Activated CD8-positive, alpha-beta memory T cell treated with anti-CD3 and anti-CD28 coated beads for 24 hours (primary cell): Measurements from ENCODE around the gene BCAR3.

Experiments
- DNase-seq: peaks from one replicate; pipeline ENCODE4 v3.0.0-alpha.2; 2020

The BCAR3 gene

DNA sequence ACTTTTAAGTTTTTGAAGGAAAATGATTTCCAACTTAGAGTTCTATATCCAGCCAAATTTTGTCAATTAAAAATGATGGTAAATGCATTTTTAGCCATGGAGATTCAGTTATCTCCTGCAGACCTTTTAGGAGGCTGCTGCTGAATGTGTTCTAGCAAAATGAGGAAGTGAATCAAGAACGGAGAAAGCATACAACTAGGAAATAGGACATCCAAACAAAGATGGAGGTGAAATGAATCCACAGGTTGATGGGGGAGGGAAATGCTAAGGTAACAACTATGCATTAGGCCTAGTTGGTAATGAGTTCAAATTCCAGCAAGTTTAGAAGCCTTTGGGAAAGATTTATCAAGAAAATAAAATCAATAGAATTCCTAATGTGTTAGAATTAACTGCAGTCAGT lies 153.2 kb downstream of the BCAR3 start:
- DNase-seq = no peak

DNA sequence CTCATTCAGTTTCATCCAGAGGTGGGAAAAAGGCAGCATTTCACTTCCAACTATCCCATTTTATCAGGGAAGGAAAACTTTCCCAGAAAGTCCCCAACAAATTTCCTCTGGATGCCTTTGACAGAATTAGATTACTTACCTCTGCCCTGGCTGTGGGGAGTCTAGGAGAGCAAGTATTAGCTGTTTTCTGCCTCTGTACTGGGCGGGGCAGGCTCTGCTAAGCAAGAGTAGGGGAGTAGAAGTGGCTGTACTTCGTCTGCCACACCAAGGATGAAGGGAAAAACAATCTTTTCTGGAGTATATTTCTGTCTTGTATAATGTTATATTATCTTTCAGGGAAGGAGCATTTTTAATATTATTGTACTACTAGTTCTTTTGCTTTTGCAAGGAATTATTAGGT lies 155.2 kb downstream of the BCAR3 start:
- no peak for DNase-seq

DNA sequence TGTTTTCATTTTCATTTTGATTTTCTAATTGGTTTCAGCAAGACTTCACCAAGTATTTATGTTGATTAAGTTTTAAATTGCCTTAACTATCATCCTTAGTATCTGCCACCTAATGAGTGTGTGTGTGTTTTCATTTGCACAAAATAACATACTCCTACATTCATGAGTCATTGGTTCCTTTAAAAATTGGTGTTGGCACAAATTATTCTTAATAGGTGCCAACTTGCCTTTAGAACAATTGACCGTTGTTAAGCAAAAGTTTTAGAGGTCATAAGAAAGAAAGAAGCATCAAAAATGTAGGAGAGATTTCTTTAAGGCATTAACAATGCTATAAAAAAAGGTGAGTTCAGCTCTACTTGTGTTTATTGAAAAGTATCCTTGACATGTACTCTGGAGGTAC lies 156.2 kb downstream of the BCAR3 start:
- DNase-seq = no peak

DNA sequence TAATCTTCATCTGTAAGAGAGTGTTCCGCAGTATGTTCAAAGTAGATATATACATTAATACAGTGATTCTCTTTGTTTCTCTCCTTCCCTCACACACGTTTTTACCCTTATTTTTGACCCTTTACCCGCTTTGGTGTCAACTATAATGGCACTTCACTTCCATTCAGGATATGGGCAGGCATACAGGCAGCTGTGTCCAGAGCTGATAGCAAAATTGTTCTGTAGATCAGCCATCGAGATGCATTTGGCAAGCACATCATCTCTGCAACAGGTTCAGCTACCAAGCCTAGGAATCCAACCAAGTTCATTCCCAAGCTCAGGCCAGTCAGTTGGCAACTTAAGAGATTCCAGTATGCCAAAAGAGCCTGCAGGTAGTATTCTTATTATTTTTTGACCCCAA lies 158.9 kb downstream of the BCAR3 start:
- DNase-seq = no peak

DNA sequence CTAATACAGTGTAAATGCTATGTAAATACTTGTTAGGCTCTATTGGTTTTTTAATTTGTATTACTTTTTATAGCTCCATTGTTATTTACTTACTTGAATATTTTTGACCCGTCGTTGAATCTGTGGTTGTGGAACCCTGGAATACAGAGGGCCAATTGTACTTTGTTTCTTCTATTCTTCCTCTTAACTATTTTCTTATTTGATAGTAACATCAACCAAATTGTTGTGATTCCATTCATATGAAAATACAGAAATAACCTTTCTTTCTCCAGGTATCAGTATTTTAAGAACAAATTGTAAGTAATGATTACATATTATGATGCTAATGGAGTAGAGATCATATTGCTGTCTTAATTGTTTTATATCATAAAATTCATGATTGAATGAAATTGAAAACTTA lies 160.0 kb downstream of the BCAR3 start:
- DNase-seq = no peak

DNA sequence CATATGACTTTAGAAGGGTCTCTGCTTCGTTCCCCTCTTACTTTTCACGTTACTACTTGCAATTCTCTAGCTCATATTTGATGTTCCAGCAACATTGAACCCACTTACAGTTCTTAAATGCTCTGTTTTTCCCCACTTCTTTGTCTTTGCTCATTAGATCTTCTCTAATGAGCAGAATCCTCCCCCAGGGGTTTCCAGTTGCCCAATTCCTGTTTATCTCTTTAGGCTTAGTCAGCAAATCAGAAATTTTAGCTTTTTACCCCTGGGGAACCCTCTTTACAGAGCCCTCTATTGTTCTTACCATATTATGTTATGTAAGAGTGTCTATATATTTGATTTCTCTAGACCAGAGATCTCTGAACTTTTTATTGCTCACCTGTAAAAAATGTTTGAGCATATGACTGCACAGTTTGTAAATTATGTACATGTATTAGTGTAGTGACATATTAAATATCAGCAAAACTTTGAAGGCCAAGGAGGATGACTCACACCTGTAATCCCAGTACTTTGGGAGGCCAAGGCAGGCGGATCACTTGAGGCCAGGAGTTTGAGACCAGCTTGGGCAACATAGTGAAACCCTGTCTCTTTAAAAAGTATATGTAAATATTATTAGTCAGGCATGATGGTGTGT lies 162.3 kb downstream of the BCAR3 start:
- no peak for DNase-seq

DNA sequence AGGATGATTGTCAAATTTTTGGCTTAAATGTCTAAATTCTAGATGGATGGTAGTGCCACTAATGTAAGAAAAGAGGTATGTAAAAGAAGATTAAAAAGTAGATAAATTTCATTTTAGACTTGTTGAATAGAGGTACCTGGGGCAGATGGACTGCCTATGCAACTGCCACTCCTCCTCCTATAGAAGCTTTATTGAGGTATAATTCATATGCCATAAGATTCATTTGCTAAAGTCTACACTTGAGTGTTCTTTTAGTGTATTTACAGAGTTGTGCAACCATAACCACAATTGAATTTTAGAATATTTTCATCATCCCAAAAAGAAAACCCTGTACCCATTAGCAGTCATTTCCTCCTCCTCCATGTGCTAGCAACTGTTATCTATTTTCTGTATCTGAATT lies 163.1 kb downstream of the BCAR3 start:
- DNase-seq = no peak

DNA sequence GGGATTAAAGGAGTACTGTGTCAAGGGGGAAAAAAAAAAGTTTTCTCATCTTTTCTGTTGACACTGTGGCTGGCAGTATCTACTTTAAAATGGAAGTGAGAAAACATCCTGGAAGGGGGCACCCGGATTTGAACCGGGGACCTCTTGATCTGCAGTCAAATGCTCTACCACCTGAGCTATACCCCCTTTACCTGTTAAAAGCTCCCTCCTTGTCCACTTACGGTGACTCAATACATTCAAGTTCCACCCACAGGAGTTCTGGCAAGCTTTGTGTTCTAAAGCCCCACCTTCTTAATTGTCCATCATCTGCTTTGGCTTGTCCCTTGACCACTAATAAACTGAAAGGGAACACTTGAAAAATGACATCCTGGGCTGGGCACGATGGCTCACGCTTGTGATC lies 165.5 kb downstream of the BCAR3 start:
- no peak for DNase-seq
